ENCODE results near the gene GCK. TPM values are rescaled to one million over a fixed set of nuclear protein-coding genes. Genes with fewer than 3 reads are reported as not detected.

The GCK gene
- 2.8 and 3.7 TPM in 2 replicates for total RNA-seq (2014; rRNA removed; shearing (Covaris generic))

DNA sequence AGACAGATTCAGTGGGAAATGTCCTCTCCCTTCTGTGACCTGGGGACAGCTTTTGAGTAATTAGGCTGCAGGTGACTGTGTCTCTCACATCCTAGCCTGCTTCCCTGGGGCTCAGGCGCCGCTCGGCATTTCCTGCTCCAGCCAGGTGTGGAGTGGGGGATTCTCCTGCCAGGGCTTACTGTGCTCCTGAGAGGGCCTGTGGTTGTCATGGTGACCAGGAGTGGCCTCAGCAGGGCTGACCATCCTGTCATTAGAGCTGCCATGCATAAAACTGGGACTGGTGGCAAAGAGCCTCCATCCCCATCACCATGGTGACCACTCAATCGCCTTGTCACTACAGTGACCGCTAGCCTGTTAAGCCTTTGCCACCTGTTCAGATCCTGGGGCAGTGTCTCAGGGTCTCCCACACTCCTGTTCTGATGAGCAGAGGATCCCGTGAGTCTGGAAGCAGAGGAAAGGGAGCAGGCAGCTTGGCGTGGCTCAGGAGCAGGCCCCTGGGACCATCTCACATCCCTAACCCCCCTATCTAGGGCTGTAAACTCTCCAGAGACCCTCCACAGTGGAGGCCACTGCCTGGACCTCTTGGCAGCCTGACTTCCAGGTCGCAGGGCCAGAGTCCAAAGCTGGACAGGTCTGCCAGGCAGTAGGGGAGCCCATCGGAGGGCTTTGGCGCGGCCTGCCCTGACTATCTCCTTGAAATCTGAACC, at the start of gene GCK:
Gene GCK (minus strand): TSS at position 154 of the 707 bp plus-strand sequence. CDS start 486 bp downstream, outside the sequence.
- Histone ChIP-seq H3K4me3 (ENCODE audit: insufficient read depth, low read depth, low read length) (no peak within 1 kb of the TSS), H3K36me3 (replicated peaks; ENCODE audit: control insufficient read depth, insufficient read depth, low read length) (no peaks in the 10 kb centered on the region), H3K27me3 (ENCODE audit: control insufficient read depth, insufficient read depth, low read length) (no peaks in the 10 kb centered on the region)
- peak; percentile 53 for DNase-seq

- Histone ChIP-seq H3K4me3 (ENCODE audit: insufficient read depth, low read depth, low read length) (no peak overlapping the region), H3K27me3 (ENCODE audit: control insufficient read depth, insufficient read depth, low read length) (no peaks in the 10 kb centered on the region), H3K36me3 (replicated peaks; ENCODE audit: control insufficient read depth, insufficient read depth, low read length) (no peaks in the 10 kb centered on the region)
- no peak for DNase-seq
These were observed 49.0 kb upstream of the GCK start for GRCh38 chr7:44238116-44238695.

DNA sequence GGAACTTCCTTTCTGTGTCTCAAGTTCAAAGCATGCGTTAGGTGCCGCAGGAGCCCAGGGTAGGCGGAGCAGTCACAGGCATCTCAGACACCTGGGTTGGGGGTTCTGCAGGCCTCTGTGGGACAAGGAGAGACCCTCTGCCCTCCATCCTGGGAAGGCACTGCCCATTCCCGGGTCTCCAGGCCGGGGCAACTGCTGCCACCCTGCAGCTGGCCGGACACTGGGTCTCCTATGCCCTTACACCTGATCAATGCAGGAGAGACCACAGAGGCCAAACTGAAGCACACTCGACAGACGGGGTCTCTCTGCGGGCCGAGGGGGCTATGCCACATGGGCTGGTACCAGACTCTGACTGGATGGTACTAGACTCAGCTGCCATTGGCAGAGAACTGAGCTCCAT, 48.5 kb upstream of the GCK start:
- no peaks in the 10 kb centered on the region for H3K36me3 ChIP-seq (replicated peaks; ENCODE audit: control insufficient read depth, insufficient read depth, low read length)
- no peak for DNase-seq
- H3K4me3 ChIP-seq (ENCODE audit: insufficient read depth, low read depth, low read length), result no peak overlapping the region
- H3K27me3 ChIP-seq (ENCODE audit: control insufficient read depth, insufficient read depth, low read length), result no peaks in the 10 kb centered on the region

GRCh38 chr7:44236333-44236728, 47.1 kb upstream of the GCK start:
- DNase-seq, result peak; percentile 85
- no peaks in the 10 kb centered on the region for H3K27me3 ChIP-seq (ENCODE audit: control insufficient read depth, insufficient read depth, low read length)
- no peak overlapping the region for H3K4me3 ChIP-seq (ENCODE audit: insufficient read depth, low read depth, low read length)
- no peaks in the 10 kb centered on the region for H3K36me3 ChIP-seq (replicated peaks; ENCODE audit: control insufficient read depth, insufficient read depth, low read length)

GRCh38 chr7:44235582-44236332, 46.5 kb upstream of the GCK start:
- Histone ChIP-seq H3K4me3 (ENCODE audit: insufficient read depth, low read depth, low read length) (no peak overlapping the region), H3K27me3 (ENCODE audit: control insufficient read depth, insufficient read depth, low read length) (no peaks in the 10 kb centered on the region), H3K36me3 (replicated peaks; ENCODE audit: control insufficient read depth, insufficient read depth, low read length) (no peaks in the 10 kb centered on the region)
- no peak for DNase-seq

GRCh38 chr7:44235066-44235465, 45.8 kb upstream of the GCK start:
- no peaks in the 10 kb centered on the region for H3K27me3 ChIP-seq (ENCODE audit: control insufficient read depth, insufficient read depth, low read length)

GRCh38 chr7:44232901-44233715, 43.9 kb upstream of the GCK start:
- Histone ChIP-seq H3K4me3 (ENCODE audit: insufficient read depth, low read depth, low read length) (no peak overlapping the region), H3K27me3 (ENCODE audit: control insufficient read depth, insufficient read depth, low read length) (no peaks in the 10 kb centered on the region), H3K36me3 (replicated peaks; ENCODE audit: control insufficient read depth, insufficient read depth, low read length) (no peaks in the 10 kb centered on the region)
- DNase-seq, result no peak

More at GRCh38 chr7:44235066-44235465, 45.8 kb upstream of the GCK start:
- Histone ChIP-seq H3K4me3 (ENCODE audit: insufficient read depth, low read depth, low read length) (no peak overlapping the region), H3K36me3 (replicated peaks; ENCODE audit: control insufficient read depth, insufficient read depth, low read length) (no peaks in the 10 kb centered on the region)
- no peak for DNase-seq

- Histone ChIP-seq H3K4me3 (ENCODE audit: insufficient read depth, low read depth, low read length) (no peak overlapping the region), H3K36me3 (replicated peaks; ENCODE audit: control insufficient read depth, insufficient read depth, low read length) (no peaks in the 10 kb centered on the region), H3K27me3 (ENCODE audit: control insufficient read depth, insufficient read depth, low read length) (no peaks in the 10 kb centered on the region)
- no peak for DNase-seq
These were observed 43.2 kb upstream of the GCK start for GRCh38 chr7:44232396-44232795.

DNA sequence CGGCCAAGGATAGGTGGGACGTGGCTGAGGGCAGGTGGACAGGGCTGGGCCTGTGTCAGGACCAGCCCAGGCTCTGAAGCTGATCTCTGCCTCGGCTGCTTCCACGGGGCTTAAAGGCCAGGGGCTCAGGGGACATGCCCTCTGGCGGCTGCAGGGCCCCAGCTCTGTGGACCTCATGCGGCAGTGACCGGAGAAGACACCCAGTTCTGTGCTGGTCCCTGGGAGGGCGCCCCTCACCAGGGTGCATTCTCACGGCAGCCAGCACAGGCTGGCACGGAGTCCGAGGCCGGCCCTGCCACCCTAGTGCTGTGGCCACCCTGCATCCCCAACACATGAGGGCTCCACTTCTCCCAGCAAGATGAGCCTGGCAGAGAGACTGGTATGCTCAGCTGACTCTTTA, 41.8 kb upstream of the GCK start:
- Histone ChIP-seq H3K27me3 (ENCODE audit: control insufficient read depth, insufficient read depth, low read length) (no peaks in the 10 kb centered on the region), H3K4me3 (ENCODE audit: insufficient read depth, low read depth, low read length) (no peak overlapping the region), H3K36me3 (replicated peaks; ENCODE audit: control insufficient read depth, insufficient read depth, low read length) (no peaks in the 10 kb centered on the region)
- no peak for DNase-seq

- DNase-seq, result no peak
- Histone ChIP-seq H3K27me3 (ENCODE audit: control insufficient read depth, insufficient read depth, low read length) (no peaks in the 10 kb centered on the region), H3K4me3 (ENCODE audit: insufficient read depth, low read depth, low read length) (no peak overlapping the region), H3K36me3 (replicated peaks; ENCODE audit: control insufficient read depth, insufficient read depth, low read length) (no peaks in the 10 kb centered on the region)
These were observed 41.0 kb upstream of the GCK start for GRCh38 chr7:44230286-44230685.

DNA sequence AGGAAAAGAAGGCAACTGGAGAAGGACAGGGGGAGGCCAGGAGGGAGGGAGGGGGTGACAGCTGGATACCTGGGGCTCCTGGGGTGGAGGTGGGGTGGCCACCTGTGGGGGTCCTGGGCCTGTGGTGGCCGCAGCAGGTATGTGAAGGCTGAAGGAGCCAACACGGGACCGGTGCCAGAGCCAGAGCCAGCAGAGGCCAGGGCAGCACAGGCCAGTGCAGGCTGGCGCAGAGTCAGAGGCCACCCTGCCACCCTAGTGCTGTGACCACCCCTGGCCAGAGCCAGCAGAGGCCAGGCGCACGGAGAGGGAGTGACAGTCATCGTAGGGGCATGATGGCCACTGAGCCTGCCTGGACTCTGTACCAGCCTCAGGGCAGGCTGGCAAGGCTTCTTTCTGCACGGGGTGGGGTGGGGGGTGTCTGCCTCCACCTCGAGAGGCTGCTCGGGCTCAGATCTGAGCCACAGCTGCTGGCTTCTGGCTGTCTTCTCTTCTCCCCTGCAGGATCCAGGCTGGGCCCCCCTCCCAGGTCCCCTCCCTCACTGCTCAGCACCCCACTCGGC, 40.4 kb upstream of the GCK start:
- no peaks in the 10 kb centered on the region for H3K27me3 ChIP-seq (ENCODE audit: control insufficient read depth, insufficient read depth, low read length)
- H3K4me3 ChIP-seq (ENCODE audit: insufficient read depth, low read depth, low read length), result no peak overlapping the region
- DNase-seq, result no peak
- H3K36me3 ChIP-seq (replicated peaks; ENCODE audit: control insufficient read depth, insufficient read depth, low read length), result no peaks in the 10 kb centered on the region

GRCh38 chr7:44228571-44229350, 39.5 kb upstream of the GCK start:
- Histone ChIP-seq H3K4me3 (ENCODE audit: insufficient read depth, low read depth, low read length) (no peak overlapping the region), H3K36me3 (replicated peaks; ENCODE audit: control insufficient read depth, insufficient read depth, low read length) (no peaks in the 10 kb centered on the region), H3K27me3 (ENCODE audit: control insufficient read depth, insufficient read depth, low read length) (no peaks in the 10 kb centered on the region)
- DNase-seq, result no peak

DNA sequence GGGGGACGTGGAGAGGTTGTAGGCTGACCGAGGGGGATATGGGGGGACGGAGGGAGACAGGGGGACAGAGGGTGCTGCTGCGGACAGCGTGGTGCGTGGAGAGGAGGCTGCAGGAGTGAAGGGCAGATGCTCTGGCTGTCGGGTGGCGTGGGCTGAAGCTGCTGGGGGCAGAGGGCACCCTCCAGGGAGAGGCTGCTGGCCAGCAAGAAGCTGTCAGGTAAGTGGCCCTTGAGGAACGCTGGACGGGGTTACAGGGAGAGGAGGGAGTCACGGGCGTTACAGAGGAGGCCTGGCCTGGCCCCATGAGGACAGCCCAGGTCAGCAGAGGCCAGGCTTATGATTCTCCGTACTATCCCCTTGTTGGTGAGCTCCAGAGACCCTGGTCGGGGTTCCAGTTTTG, 38.7 kb upstream of the GCK start:
- Histone ChIP-seq H3K4me3 (ENCODE audit: insufficient read depth, low read depth, low read length) (no peak overlapping the region), H3K36me3 (replicated peaks; ENCODE audit: control insufficient read depth, insufficient read depth, low read length) (no peaks in the 10 kb centered on the region), H3K27me3 (ENCODE audit: control insufficient read depth, insufficient read depth, low read length) (no peaks in the 10 kb centered on the region)
- no peak for DNase-seq

GRCh38 chr7:44226396-44226753, 37.1 kb upstream of the GCK start:
- Histone ChIP-seq H3K4me3 (ENCODE audit: insufficient read depth, low read depth, low read length) (no peak overlapping the region), H3K36me3 (replicated peaks; ENCODE audit: control insufficient read depth, insufficient read depth, low read length) (no peaks in the 10 kb centered on the region), H3K27me3 (ENCODE audit: control insufficient read depth, insufficient read depth, low read length) (no peaks in the 10 kb centered on the region)
- DNase-seq, result no peak

Measured in H7 (cell line).